Stimulated activated CD4-positive, alpha-beta T cell treated with anti-CD3 and anti-CD28 coated beads, TNF-alpha, amount 100 ng/mL, for 4 hours (primary cell): ENCODE measurements around the gene VDR.
A peak's percentile ranks its signal among the peaks of the same experiment; 100 is the strongest.
"Not testable (repeated sequence)": the region's sequence is repeated elsewhere in the genome, so short reads cannot be mapped to it uniquely, and the experiment has no call there.

Source experiments
- DNase-seq, 3 experiments: peaks; one replicate each; pipeline ENCODE4 v3.0.0-alpha.2; 2020; ENCODE audit warnings: low read depth in 3 of 3

The VDR gene

DNA sequence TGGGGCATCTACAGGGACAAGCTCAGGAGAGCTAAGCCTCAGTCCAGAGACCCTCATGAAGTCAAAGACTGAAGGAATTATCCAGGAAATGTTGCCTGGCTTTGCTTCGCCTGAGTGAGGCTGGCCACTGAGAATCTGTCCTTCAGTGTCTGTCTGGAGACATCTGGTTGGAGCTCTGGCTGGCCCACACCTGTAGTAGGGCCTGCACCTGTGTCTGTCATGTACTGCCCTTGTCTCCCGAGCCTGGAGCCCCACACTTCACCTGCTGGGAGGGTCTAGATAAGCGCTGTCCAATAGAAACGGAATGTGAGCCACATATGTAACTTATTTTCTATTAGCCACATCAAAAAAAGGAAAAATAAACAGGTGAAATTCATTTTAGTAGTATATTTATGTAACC is 75.2 kb downstream of the VDR start:
- DNase-seq, result no peak

DNA sequence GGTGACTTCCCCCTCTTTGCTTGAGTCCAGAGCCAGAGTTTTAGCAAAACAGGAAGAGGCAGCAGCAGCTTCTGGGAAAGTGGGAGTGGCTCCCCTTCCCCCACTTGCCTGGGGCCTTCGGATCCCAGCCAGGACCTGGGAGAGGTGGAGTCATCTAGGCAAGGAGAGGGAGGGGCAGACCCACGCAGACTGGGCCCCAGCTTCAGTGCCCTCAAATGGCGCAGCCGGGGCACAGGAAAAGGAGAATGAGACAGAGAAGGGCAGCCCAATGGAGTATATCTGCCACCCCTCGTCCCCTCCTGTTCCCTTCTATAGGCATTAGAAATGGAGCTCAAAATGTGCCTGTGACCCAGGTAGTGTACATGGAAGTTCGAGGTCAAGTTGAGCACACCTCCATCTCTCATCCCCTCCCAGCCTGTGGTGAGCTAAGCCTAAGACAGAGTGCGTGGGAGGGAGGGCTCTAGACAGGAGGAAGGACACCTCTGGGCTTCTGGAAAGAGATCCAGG is 75.8 kb downstream of the VDR start:
- DNase-seq, result no peak

DNA sequence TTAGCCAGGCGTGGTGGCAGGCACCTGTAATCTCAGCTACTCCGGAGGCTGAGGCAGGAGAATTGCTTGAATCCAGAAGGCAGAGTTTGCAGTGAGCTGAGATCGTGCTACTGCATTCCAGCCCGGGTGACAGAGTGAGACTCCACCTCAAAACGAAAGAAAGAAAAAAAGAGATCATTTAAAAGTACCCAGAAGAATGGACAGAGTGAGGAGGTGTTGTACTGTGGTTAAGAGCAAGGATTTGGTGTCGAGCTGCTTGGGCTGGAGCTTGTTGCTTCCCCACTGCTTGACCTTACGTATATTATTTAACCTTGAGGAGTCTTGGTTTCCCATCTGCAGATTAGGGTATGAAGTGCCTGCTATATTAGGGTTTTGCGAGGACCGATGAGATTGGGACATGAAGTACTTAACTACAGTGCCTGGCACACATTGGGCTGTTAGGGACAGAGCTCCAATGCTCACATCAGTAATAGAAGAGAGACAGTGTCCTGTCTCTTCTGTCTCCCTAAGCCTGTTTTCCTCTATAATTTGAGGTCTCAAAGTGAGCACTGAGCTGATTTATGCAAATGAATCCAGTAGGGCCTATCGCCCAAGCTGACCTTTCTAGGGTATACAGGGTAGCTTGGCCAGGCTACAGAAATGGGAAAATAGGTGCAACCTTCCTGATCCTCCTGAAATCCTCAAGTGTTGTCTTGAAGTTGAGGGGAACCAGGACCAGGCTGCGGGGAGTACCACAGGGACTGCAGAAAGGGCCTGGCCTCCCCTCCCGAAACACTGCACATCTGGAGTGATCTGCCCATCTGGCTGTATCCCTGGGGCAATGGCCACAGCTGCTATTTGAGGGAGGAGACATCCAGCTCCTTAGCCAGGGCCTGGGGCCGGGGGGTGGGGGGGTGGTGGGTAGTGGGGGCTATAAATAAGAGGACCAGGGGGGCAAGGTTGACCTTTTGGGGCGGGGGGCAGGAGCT is 76.5 kb downstream of the VDR start:
- DNase-seq, result no peak

DNA sequence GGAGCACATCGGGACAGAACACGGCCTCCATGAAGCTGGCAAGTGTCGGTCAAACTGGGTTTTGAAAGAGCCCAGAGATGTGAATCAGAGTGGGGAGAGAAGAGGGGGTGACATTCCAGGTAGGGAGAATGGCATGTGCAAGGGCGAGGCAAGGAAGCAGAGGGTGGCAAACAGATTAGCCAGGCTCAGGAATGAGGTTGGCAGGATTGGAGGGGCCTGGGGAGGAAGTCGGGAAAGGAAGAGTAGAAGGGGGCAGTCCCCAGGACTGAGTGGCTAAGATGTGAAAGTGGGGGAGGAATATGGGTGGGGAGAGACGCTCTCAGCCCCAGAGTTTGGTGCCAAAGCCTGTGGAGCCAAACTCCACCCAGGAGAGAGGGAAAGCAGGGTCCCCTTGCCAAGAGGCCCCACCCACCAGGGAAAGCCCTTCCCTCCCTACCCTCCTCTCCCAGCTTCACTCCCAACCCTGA is 79.6 kb downstream of the VDR start:
- DNase-seq, result no peak

DNA sequence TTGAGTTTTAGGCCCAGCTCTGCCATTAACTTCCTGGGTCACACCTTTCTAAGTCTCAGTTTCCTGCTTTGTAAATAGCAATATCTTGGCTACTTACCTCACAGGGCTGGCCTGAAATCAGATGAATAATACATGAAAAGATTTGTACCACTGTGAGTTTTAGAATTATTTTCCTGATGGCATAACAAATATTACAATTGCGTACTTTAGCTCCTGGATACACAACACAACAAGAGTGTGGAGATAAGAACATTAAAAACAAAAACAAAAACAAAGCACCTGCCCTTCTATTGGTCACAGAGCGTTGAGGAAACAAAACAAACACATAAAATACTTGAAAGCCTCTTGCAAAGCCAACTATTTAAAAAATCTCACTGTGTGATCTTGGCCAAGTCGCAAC is 80.2 kb downstream of the VDR start:
- DNase-seq, result no peak

DNA sequence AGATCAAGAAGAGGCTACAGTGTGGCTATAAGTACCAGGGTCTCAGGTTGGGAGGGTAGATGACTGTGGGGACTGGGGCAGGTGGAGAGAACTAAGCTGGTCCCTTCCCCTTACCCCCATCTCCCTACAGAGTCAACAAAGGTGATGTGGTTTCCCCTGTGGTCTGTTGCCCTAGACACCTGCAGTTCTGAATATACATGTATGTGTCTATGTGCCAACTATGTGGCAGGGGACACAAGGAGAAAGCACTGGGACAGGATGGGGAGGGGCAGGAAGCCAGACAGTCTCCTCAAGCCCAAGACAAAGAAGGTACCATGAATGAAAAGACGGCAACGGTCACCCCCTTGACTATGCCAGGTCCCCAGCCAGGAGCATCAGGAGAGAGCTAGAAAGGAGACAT is 80.6 kb downstream of the VDR start:
- DNase-seq, result no peak

DNA sequence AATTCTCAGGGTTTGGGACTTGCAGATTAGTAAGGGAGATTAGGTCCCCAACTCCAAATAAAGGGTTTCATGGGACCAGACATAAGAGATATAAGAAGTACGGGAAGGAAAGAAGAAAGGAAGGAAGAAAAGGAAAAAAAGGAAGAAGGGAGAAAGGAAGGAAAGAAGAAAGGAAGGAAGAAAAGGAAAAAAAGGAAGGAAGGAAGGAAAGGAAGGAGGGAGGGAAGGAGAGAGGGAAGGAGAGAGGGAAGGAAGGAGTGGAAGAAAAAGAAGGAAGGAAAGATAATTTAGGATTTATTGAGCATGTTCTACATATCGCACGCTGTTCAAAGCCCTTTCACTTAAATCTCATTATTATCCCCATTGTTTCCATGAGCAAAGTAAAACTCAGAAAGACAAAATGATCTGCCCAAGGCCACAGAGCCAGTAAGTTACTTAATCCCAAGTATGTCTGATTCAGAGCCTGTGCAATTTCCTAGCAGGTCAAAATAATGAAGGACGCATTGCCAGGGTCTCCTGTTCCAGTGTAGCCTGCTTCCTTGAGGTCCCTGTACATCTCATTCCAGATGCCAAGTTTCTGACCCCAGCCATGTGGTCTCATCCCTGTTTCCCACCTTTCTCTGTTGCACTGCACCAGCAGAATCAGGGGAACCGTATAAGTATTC is 81.2 kb downstream of the VDR start:
- no peak for DNase-seq

DNA sequence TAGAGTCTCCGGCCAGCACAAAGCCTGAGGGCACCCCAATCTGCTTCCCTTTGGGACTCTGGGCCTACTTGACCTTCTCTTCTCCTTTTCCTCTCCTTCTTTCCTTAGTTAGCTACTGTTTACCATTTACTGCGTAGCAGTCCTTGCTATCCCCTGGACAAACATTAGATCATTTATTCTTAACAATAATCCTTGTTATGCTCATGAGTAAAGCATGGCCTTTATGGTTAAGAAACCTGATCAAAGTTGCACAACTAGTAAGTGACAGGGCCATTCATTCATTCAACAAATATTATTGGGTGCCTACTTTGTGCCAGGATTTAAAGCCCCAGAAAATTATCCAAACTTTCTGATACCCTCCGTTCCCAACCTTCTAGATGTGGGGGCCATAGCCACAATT is 81.9 kb downstream of the VDR start:
- DNase-seq, result no peak

DNA sequence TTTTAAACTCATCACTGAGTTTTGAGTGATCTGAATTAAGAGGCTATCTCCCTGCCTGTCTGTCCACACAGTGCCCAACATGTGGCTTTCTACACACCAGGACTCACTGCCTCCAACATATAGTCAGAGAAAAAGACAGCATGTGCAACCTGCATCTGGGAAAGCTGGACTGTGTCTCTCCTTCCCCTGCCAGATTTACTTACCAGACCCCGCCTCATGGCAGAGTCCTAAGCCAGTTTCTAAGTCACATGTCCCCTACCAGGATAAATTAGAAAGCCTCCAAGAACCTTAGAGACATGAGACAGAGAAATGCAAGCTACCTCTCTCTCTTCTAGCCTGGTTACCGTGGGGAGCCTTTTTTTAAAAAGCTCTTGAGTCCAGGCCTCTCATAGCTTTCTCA is 82.4 kb downstream of the VDR start:
- no peak for DNase-seq

DNA sequence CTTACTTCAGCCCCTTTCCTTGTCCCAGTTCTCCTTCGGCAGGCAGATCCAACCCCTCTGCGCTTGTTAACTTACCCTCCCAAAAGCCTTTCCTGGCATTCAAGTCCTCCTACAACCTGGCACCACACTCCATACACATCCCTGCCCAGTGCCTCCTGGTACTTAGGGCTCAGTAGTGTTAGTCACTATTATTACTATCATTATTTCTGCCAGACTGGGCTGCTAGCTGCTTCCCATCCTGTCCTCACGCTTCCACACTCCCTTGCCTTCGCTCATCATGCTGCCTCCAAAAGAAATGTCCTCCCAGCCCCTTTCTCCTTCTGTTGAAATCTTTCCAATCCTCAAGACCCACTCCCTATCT is 83.5 kb downstream of the VDR start:
- no peak for DNase-seq

DNA sequence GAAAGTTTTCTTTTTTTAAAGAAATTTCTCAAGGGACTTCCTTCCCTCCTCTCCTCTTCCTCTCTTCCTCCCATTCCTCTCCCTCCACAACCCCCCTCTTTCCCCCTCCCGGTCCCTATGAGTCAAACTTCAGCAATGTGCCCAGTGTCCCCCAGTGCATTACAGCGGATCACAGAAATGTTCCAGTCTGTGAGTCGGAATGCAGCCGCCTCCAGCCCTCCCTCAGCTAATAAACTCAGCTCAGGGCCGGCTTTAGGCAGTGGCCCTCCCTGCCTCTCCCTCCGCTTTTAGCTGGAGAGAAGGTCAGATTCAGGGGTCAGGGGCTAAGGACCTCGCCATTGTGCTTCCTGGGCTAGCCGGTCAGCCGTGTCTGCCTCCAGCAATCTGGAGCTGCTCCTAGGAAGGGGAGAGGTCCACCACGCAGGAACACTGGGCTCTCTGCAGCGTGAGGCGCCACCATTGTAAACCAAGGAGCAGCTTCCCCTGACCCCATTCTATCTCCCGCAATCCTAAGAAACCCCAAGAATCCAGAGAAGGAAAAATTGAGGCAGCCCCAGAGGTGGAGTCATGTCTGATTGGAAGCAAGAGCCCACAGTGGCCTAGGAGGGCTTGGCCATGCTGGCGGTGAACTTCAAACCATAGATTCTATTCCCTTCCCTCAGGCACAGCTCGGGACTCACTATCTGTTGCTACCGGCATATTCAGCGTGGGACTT is 84.0 kb downstream of the VDR start:
- no peak for DNase-seq

DNA sequence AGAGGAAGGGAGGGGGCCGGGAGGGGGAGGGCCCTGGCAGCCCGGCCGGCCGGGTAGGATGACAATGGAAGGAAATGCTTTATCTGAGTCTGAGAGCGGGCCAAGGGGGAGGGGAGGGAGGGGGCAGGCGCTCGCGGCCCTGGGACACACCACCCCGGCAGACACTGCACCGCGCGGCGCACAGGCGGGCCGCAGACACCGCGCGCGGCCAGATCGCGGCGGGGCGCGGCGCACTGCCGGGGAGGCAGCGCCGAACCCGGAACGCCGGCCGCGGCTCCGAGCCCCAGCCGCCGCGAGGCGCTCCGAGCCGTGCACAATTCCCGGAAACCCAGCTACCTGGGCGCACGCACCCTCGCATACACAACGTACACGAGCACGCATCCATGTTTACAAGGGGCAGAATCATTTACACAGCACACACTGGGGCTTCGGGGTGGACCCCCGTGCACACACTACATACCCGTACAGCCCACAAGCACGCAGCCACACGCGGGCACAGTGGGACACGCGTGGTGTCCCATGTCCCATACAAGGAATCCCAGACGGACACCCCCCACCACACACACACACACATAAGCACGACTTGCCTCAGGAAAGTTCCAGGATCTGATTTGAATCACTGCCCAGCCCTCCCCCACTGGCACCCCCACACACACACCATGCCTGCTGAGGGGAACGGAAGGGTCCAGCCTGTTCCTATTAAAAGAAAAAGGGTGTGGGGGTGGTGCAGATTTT is 84.7 kb downstream of the VDR start, which contains the start of gene HDAC7:
Gene HDAC7, minus strand, starts transcription at position 8 of the 735 bp plus-strand sequence. CDS start 118 bp downstream, outside the sequence.
- DNase-seq, result peak; percentile 57 to 68 (median 60)

DNA sequence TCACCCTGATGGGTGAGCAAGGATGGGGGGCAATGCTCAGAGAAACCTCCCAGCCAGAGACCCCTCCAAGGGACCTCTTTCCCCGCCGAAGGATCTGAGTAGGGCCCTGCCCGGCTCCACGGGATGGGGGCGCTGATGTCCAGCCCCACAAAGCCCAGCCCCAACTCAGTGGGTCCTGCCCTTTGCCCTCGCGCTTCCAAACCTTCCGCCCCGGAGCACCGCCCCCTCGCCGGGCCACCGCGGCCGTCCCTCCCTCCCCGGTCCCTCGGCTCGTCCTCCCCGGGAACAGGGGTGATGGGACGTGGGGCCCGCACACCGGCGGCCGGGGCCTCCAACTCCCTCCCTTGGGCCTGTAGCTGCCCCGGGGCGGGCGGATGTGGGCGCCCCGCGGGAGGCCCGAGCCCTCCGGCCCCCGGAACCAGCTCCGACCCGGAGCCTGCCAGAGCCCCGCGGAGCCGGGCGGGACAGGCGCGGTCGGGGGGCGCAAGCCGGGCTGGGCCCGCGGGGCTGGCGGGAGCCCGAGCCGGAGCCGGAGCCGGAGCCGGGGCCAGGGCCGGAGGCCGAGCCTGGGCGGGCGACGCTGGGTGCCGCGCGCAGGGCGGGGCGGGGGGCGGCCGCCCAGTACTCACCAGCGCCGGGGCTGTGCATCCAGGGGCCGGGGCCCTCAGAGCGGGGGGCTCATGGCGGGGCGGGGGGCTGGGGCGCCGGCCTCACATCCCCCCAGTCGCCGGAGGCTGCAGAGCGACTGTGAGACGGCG is 85.5 kb downstream of the VDR start:
- no peak for DNase-seq

DNA sequence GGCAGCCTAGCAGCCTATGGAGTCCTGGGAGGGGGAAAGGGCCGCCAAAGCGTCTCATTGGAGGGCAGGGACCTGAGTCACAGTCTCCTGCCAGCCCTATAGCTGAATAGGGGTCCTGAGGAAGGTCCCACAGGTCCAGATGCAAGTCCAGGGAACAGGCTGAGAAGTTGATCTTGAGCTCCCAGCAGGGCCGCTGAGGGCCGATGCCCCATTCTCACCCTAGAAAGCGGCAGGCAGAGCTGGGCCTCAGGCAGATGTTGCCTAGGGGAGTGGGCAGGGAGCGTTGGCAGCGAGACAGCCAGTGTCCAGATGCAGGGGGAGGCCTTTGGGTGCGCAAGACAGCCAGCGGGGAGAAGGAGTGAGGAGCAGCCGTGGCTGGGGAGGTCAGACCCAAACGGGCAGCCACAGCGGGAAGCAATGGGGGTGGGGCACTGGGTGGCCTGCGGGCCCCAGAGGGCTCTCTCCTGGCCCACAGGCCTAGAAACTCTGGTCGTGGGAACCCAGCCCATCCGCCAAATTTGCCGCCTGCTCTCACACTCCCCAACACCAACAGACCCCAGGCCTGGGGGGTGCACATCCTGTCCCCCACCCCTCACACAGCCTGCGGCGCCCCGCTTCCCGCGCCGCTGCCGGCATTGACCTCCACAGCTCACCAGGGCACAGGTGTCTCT is 86.2 kb downstream of the VDR start:
- no peak for DNase-seq

DNA sequence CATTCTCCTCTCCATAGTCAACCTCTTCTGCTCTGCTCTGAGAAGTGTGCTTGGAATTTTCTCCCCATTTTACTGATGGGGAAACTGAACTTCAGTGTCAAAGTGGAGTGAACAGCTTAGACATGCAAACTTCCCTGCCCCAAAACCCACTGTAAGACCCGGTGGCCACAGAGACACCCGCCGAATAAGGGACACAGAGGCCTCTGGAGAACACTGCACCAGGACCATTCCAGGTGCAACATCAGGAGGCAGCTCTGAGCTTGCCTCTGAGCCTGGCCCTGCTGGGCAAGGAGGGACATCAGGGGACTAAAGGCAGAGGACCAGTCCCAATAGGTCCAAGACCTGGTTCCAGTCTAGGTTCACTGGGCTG is 86.8 kb downstream of the VDR start:
- no peak for DNase-seq

DNA sequence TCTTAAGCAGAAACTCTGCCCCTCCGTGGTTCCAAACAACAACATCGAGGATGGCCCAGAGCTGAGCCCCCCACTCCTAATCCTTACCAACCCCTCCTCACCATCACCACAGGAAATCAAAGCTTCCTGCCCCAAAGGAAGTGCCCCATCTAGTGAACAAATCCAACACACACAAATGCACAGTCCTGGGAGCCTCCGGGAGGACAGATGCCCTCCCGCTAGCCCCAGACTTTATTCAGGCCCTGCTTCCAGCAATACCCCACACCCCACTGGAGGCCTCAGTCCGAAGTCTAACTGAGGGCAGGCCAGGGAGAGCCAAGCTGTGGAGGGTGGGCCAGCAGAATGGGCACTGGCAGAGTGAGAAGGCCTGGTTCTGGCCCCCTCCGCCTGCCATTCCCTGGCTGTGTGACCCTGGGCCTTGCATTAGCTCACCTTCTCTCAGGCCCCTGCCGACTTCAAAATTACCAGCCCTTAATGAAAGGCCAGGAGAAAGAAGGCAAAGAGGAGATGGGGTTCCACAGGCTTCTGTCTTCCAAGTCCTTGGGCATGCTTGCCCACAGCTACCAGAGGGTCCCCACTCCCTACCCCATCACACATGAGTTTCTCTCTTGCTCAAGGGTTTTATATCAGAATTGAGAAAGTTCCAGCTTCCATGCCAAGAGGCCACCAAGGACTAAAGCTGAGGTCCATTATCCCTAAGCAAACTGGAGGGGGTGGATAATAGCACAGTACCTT is 87.4 kb downstream of the VDR start:
- DNase-seq, result no peak

DNA sequence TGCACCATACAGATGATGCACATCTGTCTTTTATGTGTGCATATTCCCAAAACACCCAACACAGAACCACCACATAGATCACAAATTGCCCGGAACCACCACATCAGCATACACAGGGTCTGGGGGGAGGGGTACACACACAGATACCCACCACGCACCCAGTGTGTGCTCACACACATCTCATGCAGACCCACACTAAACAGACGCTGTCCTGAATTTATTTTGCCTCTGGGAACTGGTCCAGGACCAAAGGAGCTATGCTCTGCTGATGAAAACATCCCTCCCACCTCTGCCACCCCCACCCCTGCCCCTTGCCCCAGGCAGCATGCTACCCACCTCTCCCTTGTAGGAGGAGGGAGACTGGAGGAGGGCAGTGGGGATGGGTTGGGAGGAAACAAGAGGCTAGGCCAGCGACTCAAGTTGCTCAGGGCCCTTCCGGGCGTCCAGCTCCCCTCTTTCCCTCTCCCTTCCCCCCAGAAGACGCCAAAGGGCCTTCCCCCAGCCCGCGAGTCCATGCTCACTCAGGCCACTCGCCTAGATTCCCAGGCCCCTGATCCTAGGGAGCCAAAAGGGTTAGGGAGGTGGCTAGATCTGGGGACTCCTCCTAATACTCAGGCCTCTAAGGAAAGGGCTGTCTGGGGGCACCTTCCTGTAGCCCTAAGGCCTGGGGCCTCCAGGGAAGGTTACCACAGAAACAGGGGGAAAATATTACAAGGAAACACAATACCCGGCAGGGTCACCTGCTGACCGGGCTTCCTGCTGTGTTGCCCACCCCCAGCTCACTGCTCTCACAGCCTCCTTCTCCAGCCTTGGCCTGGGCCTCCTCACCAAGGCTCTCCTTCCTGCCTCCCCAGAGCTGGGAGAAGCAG is 88.2 kb downstream of the VDR start:
- no peak for DNase-seq

DNA sequence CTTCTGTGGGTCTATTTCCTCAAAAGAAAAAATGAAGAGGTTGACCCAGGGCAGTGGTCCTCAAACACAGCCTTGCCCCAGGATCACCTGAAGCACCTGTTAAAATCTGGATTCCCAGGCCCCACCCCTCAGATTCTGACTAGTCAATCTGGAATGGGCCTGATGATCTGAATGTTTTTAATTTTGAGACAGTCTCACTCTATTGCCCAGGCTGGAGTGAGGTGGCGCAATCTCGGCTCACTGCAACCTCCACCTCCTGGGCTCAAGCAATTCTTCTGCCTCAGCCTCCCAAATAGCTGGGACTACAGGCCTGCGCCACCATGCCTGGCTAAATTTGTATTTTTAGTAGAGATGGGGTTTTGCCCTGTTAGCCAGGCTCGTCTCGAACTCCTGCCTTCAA is 89.3 kb downstream of the VDR start:
- not testable (repeated sequence) for DNase-seq
